Testis (tissue), 3 donors: ENCODE results near the gene ST8SIA6. TPM values are rescaled to one million over a fixed set of nuclear protein-coding genes. Genes with fewer than 3 reads are reported as not detected.

ENCODE experiments used
- DNase-seq: peaks from one replicate; pipeline ENCODE4 v3.0.0-alpha.2; 2019
- H3K27ac ChIP-seq, 2 donors: fragments of 200-600 bp; sonication (generic); one replicate each; pipeline ENCODE4 v1.5.1; 2019
- H3K27me3 ChIP-seq: fragments of 200-600 bp; sonication (generic); one replicate; pipeline ENCODE4 v1.5.1; 2019
- H3K36me3 ChIP-seq: fragments of 200-600 bp; sonication (generic); one replicate; pipeline ENCODE4 v1.5.1; 2017; ENCODE audit warnings: low read depth; ENCODE audit errors: missing control alignments
- H3K4me1 ChIP-seq: fragments of 200-600 bp; sonication (generic); one replicate; pipeline ENCODE4 v1.5.1; 2019
- H3K4me3 ChIP-seq, 2 donors: fragments of 200-600 bp; sonication (generic); one replicate each; pipeline ENCODE4 v1.5.1; 2017 to 2019
- H3K9me3 ChIP-seq: fragments of 200-600 bp; sonication (generic); one replicate; pipeline ENCODE4 v1.5.1; 2017
- CTCF ChIP-seq, 3 experiments: fragments of 450-650 bp in 2 of 3; fragments of 200-600 bp in 1 of 3; sonication (generic) in 1 of 3; IDR thresholded peaks; one replicate each; pipeline ENCODE4 v1.5.1; 2016 to 2019; ENCODE audit warnings: antibody characterized with exemption in 3 of 3, mild to moderate bottlenecking in 2 of 3, moderate library complexity in 1 of 3
- POLR2A ChIP-seq: fragments of 450-650 bp; IDR thresholded peaks from one replicate; pipeline ENCODE4 v1.6.1; 2017; ENCODE audit warnings: antibody characterized with exemption, mild to moderate bottlenecking, moderate library complexity
- WGBS, 2 donors: methylation state at CpG; one replicate each; pipeline ENCODE4 v1.1.5; 2018; 5-methylcytosine and 5-hydroxymethylcytosine counted together
- intact Hi-C: fragments of 100-400 bp; cut with DNase I; formaldehyde crosslinking; loops from one replicate; pipeline ENCODE4 v1.15.1; 2023; ENCODE audit warnings: low total_unique reads
- polyA plus RNA-seq: library from polyadenylated mRNA; stranded (reverse); fragments of 350-450 nt; fragmentation: Illumina TruSeq; extraction: RNeasy Lipid Tissue Mini Kit (QIAGEN cat#74804); gene quantifications from one replicate; pipeline ENCODE4 v1.2.3, GENCODE V29; 2014; ENCODE audit warnings: low read depth, low replicate concordance; ENCODE audit not compliant: insufficient read depth
- total RNA-seq, 2 donors: library from RNA; depleted of rRNA; stranded (reverse); fragments of >200 nt; gene quantifications; one replicate each; pipeline ENCODE4 v1.2.3, GENCODE V29; 2016

ST8SIA6 gene
- total and polyA plus RNA-seq, 3 donors from 2014 or later: 0.84 to 1.6 (median 0.87) TPM

- peaks cover 47% of the 10 kb centered on the region for H3K4me1 ChIP-seq
- H3K9me3 ChIP-seq: no peaks in the 10 kb centered on the region
- TF ChIP-seq POLR2A (no peak), CTCF (IDR thresholded peaks at IDR 0.05) (no peak)
- intact Hi-C loops: no loop called here
- H3K4me3 ChIP-seq: peak overlapping the region; percentile 37 to 41
- WGBS, 2 donors: 60 to 63% methylated on average over 15 of the region's 15 CpGs
- DNase-seq: peak; percentile 88
- H3K36me3 ChIP-seq: no peaks in the 10 kb centered on the region
- no peaks in the 10 kb centered on the region for H3K27me3 ChIP-seq
- H3K27ac ChIP-seq: peak overlapping the region in 1 of 2 donors; percentile 42
These were observed 67.7 kb downstream of the ST8SIA6 start for GRCh38 chr10:17386616-17387075.

- Histone ChIP-seq H3K4me3 (peak overlapping the region; percentile 37 to 41), H3K36me3 (no peaks in the 10 kb centered on the region), H3K27me3 (no peaks in the 10 kb centered on the region), H3K9me3 (no peaks in the 10 kb centered on the region), H3K27ac (peak overlapping the region in 1 of 2 donors; percentile 46), H3K4me1 (peaks cover 53% of the 10 kb centered on the region)
- TF ChIP-seq POLR2A (no peak), CTCF (IDR thresholded peaks at IDR 0.05) (no peak)
- intact Hi-C loops: no loop called here
- DNase-seq: no peak
- WGBS, 2 donors: 60 to 85% methylated on average over 1 to 18 of the region's 18 CpGs
These were observed 68.4 kb downstream of the ST8SIA6 start for GRCh38 chr10:17386021-17386420.

- no peak for TF ChIP-seq POLR2A
- TF ChIP-seq CTCF (IDR thresholded peaks at IDR 0.05): no peak
- H3K27ac ChIP-seq: peak overlapping the region; percentile 46 to 48
- DNase-seq: no peak
These were observed 69.3 kb downstream of the ST8SIA6 start for GRCh38 chr10:17385066-17385465.

GRCh38 chr10:17383801-17384555, 70.4 kb downstream of the ST8SIA6 start:
- Histone ChIP-seq H3K4me3 (no peak overlapping the region), H3K27ac (peak overlapping the region in 1 of 2 donors; percentile 46), H3K9me3 (no peaks in the 10 kb centered on the region), H3K27me3 (no peaks in the 10 kb centered on the region), H3K36me3 (no peaks in the 10 kb centered on the region), H3K4me1 (peaks cover 53% of the 10 kb centered on the region)
- no peak for TF ChIP-seq POLR2A
- TF ChIP-seq CTCF (IDR thresholded peaks at IDR 0.05): no peak
- DNase-seq: peak; percentile 23
- intact Hi-C loops: no loop called here
- WGBS, 2 donors: 34 to 40% methylated on average over 7 of the region's 7 CpGs

More at GRCh38 chr10:17385066-17385465, 69.3 kb downstream of the ST8SIA6 start:
- intact Hi-C loops: no loop called here
- no peaks in the 10 kb centered on the region for H3K9me3 ChIP-seq
- no peaks in the 10 kb centered on the region for H3K36me3 ChIP-seq
- peaks cover 54% of the 10 kb centered on the region for H3K4me1 ChIP-seq
- H3K27me3 ChIP-seq: no peaks in the 10 kb centered on the region
- H3K4me3 ChIP-seq: no peak overlapping the region
- 61 to 67% methylated on average over 6 of the region's 6 CpGs for WGBS, 2 donors
